ENCODE results near the gene MAGOH. TPM values are rescaled to one million over a fixed set of nuclear protein-coding genes. Genes with fewer than 3 reads are reported as not detected.

MAGOH gene
- total RNA-seq, 1 donor from 2014 or later, result 27.3 TPM

DNA sequence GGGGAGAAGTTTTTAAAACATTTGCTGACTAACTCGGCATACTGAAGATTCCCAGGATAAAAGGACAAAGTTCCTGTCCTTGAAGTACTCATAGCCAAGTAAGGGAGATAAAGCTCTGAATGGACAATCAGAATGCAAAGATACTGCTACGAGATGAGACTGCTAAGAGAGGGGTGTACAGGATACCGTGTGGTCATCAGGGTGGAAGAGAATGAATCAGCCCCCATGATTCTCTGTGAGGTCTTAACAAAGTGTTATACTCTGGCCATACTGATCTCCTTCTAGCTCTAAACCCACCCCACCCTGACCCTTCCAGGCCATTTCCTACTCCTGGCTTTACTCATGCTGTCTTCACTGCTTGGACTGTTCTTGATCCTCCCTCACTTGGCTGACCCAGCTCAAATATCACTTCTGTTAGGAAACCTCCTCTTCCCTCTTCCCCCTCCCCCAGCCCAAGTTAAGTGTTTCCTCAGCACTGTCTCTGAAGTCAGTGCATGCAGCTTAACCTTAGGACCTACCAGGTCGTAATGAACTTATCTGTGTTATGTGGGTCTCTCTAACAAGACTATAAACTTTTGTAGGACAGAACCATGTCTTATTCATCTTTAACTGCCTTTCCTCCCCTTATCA, 15.8 kb upstream of the MAGOH start:
- Mint-ChIP-seq H3K9me3 (ENCODE audit: unreplicated experiment) (peaks cover 8% of the 10 kb centered on the region), H3K27ac (ENCODE audit: unreplicated experiment) (no peak overlapping the region), H3K4me3 (ENCODE audit: unreplicated experiment) (no peak overlapping the region), H3K4me1 (ENCODE audit: low read depth, unreplicated experiment) (peaks cover 10% of the 10 kb centered on the region), H3K27me3 (ENCODE audit: unreplicated experiment) (peaks cover 9% of the 10 kb centered on the region), H3K36me3 (ENCODE audit: unreplicated experiment) (peaks cover 5% of the 10 kb centered on the region)
- TF ChIP-seq, protein P1, sequence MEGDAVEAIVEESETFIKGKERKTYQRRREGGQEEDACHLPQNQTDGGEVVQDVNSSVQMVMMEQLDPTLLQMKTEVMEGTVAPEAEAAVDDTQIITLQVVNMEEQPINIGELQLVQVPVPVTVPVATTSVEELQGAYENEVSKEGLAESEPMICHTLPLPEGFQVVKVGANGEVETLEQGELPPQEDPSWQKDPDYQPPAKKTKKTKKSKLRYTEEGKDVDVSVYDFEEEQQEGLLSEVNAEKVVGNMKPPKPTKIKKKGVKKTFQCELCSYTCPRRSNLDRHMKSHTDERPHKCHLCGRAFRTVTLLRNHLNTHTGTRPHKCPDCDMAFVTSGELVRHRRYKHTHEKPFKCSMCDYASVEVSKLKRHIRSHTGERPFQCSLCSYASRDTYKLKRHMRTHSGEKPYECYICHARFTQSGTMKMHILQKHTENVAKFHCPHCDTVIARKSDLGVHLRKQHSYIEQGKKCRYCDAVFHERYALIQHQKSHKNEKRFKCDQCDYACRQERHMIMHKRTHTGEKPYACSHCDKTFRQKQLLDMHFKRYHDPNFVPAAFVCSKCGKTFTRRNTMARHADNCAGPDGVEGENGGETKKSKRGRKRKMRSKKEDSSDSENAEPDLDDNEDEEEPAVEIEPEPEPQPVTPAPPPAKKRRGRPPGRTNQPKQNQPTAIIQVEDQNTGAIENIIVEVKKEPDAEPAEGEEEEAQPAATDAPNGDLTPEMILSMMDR (IDR thresholded peaks at IDR 0.05; ENCODE audit: partially characterized antibody, unreplicated experiment), result no peak
- DNase-seq, result no peak

DNA sequence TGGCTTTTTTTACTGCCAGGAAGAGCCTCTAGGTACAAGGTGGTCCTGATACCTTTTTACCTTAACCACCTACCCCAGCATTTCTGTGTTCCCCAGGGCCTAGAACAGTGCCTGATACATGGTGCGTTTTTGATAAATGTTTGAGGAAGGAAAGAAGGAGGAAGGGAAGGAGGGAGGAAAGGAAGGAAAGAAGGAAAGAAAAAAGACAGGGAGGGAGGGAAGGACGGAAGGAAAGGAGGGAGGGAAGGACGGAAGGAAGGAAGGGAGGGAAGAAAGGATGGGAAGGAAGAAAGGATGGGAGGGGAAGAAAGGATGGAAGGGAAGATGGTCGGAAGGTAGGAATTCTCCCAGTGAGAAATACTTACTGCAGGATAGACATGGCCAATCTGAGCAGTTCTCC, 12.0 kb upstream of the MAGOH start:
- H3K27ac Mint-ChIP-seq (ENCODE audit: unreplicated experiment), result no peak overlapping the region
- peaks cover 14% of the 10 kb centered on the region for H3K4me1 Mint-ChIP-seq (ENCODE audit: low read depth, unreplicated experiment)
- no peak overlapping the region for H3K4me3 Mint-ChIP-seq (ENCODE audit: unreplicated experiment)
- peaks cover 3% of the 10 kb centered on the region for H3K9me3 Mint-ChIP-seq (ENCODE audit: unreplicated experiment)
- DNase-seq, result no peak
- TF ChIP-seq, protein P1 (IDR thresholded peaks at IDR 0.05; ENCODE audit: partially characterized antibody, unreplicated experiment), result no peak
- peaks cover 9% of the 10 kb centered on the region for H3K36me3 Mint-ChIP-seq (ENCODE audit: unreplicated experiment)
- H3K27me3 Mint-ChIP-seq (ENCODE audit: unreplicated experiment), result peaks cover 15% of the 10 kb centered on the region

DNA sequence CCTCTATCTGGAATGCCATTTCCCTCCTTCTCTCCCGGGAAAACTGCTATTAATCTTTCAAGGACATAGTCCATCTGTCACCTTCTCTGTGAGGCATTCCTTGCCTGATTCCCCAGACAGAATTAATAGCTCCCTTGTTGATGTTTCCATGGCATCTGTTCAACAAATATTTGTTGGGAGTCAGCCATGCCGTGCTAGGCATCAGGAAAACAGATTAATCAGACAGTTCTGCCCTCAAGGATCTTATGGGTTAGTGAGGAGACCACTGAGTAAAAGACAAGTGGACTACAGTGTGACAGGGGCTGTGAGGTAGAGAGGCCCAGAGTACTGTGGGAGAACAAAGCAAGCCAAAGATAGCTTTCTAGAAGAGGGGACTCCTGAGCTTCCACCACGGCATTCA, 11.4 kb upstream of the MAGOH start:
- H3K27me3 Mint-ChIP-seq (ENCODE audit: unreplicated experiment), result peaks cover 15% of the 10 kb centered on the region
- H3K4me1 Mint-ChIP-seq (ENCODE audit: low read depth, unreplicated experiment), result peaks cover 14% of the 10 kb centered on the region
- TF ChIP-seq, protein P1 (IDR thresholded peaks at IDR 0.05; ENCODE audit: partially characterized antibody, unreplicated experiment), result no peak
- no peak for DNase-seq
- peaks cover 3% of the 10 kb centered on the region for H3K9me3 Mint-ChIP-seq (ENCODE audit: unreplicated experiment)
- H3K36me3 Mint-ChIP-seq (ENCODE audit: unreplicated experiment), result peaks cover 9% of the 10 kb centered on the region
- H3K4me3 Mint-ChIP-seq (ENCODE audit: unreplicated experiment), result peak overlapping the region; percentile 10
- H3K27ac Mint-ChIP-seq (ENCODE audit: unreplicated experiment), result peak overlapping the region; percentile 41

DNA sequence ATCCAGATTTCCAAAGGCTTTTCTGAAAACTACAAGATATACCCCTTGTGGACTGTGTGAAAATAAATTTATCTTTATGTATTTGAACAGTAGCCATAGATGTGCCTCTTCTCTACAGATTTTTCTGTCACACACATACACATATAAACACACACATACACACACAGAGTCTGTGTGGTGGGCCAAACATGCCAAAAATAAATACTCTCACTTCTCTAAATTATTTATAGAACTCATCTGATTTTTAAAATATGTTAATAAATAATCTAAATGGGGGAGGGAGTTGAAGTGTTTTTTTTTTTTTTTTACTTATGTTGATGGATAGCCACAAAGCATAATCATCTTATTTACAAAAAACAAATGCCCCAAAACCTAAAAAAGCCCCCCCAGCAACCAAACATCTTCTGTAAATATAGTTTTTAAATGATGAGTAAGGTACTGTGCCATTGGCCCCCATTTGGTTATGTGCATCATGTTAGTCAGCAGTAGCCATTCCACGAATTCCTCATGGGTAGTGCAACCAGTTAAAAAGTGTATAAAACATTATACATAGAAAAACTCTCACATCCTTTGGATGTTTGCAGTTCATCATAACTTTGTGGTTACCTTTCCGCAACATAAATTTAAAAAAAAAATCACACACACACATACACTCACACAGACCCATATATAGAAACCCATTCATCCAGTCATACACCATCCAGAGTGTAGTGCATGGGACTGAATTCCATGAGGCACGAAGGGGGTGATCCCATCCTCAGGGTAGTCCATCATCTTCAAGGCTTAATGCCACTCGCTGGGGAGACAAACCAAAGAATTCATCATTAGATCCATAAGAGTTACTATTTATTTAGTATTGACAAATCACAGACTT, 8.2 kb upstream of the MAGOH start:
- DNase-seq, result no peak
- TF ChIP-seq, protein P1 (IDR thresholded peaks at IDR 0.05; ENCODE audit: partially characterized antibody, unreplicated experiment), result no peak
- peaks cover 17% of the 10 kb centered on the region for H3K27me3 Mint-ChIP-seq (ENCODE audit: unreplicated experiment)
- H3K4me3 Mint-ChIP-seq (ENCODE audit: unreplicated experiment), result no peak overlapping the region
- peaks cover 9% of the 10 kb centered on the region for H3K36me3 Mint-ChIP-seq (ENCODE audit: unreplicated experiment)
- H3K27ac Mint-ChIP-seq (ENCODE audit: unreplicated experiment), result no peak overlapping the region
- H3K9me3 Mint-ChIP-seq (ENCODE audit: unreplicated experiment), result peaks cover 6% of the 10 kb centered on the region
- peaks cover 14% of the 10 kb centered on the region for H3K4me1 Mint-ChIP-seq (ENCODE audit: low read depth, unreplicated experiment)

DNA sequence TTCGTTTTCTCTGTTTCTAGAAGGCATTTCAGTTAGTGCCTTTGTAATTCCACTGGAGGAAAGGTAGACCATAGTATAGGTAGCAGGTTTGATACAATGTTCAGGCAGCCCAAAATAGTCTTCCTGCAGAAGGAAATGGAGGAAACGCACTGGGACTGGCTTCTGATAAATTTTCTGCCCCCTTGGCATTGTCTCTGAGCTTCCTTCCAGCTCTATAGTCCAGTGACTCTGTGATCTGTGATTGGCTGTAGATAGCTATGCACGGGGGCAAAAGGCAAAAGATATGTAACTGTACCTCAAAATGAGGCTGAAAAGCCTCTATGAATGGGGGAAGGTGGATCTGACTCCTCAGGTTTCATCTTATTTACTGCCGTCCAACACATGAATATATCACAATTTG, 5.8 kb upstream of the MAGOH start:
- H3K4me3 Mint-ChIP-seq (ENCODE audit: unreplicated experiment), result no peak overlapping the region
- H3K36me3 Mint-ChIP-seq (ENCODE audit: unreplicated experiment), result peaks cover 9% of the 10 kb centered on the region
- TF ChIP-seq, protein P1 (IDR thresholded peaks at IDR 0.05; ENCODE audit: partially characterized antibody, unreplicated experiment), result no peak
- peaks cover 3% of the 10 kb centered on the region for H3K9me3 Mint-ChIP-seq (ENCODE audit: unreplicated experiment)
- H3K27ac Mint-ChIP-seq (ENCODE audit: unreplicated experiment), result no peak overlapping the region
- peaks cover 5% of the 10 kb centered on the region for H3K4me1 Mint-ChIP-seq (ENCODE audit: low read depth, unreplicated experiment)
- H3K27me3 Mint-ChIP-seq (ENCODE audit: unreplicated experiment), result peaks cover 10% of the 10 kb centered on the region
- DNase-seq, result no peak
